Measurements from ENCODE around the gene IL26. TPM values are rescaled to one million over a fixed set of nuclear protein-coding genes. Genes with fewer than 3 reads are reported as not detected.

Gene IL26
- total RNA-seq, 1 experiment from 2014 or later = not detected

GRCh38 chr12:68157380-68157779 is 68.2 kb downstream of the IL26 start:
- Mint-ChIP-seq H3K9me3 (ENCODE audit: low read depth, unreplicated experiment) (no peaks in the 10 kb centered on the region), H3K36me3 (ENCODE audit: insufficient read depth, unreplicated experiment) (no peaks in the 10 kb centered on the region), H3K27me3 (ENCODE audit: unreplicated experiment) (peaks cover 52% of the 10 kb centered on the region), H3K4me3 (ENCODE audit: low read depth, unreplicated experiment) (no peak overlapping the region), H3K27ac (ENCODE audit: unreplicated experiment) (no peak overlapping the region), H3K4me1 (ENCODE audit: low read depth, unreplicated experiment) (no peaks in the 10 kb centered on the region)
- intact Hi-C loops (cut with micrococcal nuclease; ENCODE audit: unreplicated experiment) = loop anchor here (10.0 kb wide), 1 partner anchor 93 kb away; no protein-coding TSS in a partner anchor
- BruUV-seq (replicated peaks) = no TSS peak
- DNase-seq = no peak
- no peak for TF ChIP-seq CTCF (IDR thresholded peaks at IDR 0.05; ENCODE audit: unreplicated experiment)
- CTCF ChIA-PET = interaction anchor here (1.1 to 3.2 kb wide), 3 partner anchors 40 to 117 kb away, joined by 3 to 22 read pairs (median 3); no protein-coding TSS in a partner anchor

GRCh38 chr12:68156636-68157035 is 69.0 kb downstream of the IL26 start:
- H3K27ac Mint-ChIP-seq (ENCODE audit: unreplicated experiment) = no peak overlapping the region
- H3K36me3 Mint-ChIP-seq (ENCODE audit: insufficient read depth, unreplicated experiment) = no peaks in the 10 kb centered on the region
- no peaks in the 10 kb centered on the region for H3K9me3 Mint-ChIP-seq (ENCODE audit: low read depth, unreplicated experiment)
- CTCF ChIA-PET = interaction anchor here (0.5 to 3.2 kb wide), 4 partner anchors 15 to 960 kb away, joined by 3 to 22 read pairs (median 7); no protein-coding TSS in a partner anchor
- intact Hi-C loops (cut with micrococcal nuclease; ENCODE audit: unreplicated experiment) = loop anchor here (10.0 kb wide), 1 partner anchor 92 kb away; no protein-coding TSS in a partner anchor
- H3K27me3 Mint-ChIP-seq (ENCODE audit: unreplicated experiment) = peaks cover 59% of the 10 kb centered on the region
- H3K4me3 Mint-ChIP-seq (ENCODE audit: low read depth, unreplicated experiment) = no peak overlapping the region
- H3K4me1 Mint-ChIP-seq (ENCODE audit: low read depth, unreplicated experiment) = no peaks in the 10 kb centered on the region
- DNase-seq = no peak
- TF ChIP-seq CTCF (IDR thresholded peaks at IDR 0.05; ENCODE audit: unreplicated experiment) = no peak
- BruUV-seq (replicated peaks) = no TSS peak

- Mint-ChIP-seq H3K27ac (ENCODE audit: unreplicated experiment) (no peak overlapping the region), H3K4me1 (ENCODE audit: low read depth, unreplicated experiment) (no peaks in the 10 kb centered on the region), H3K27me3 (ENCODE audit: unreplicated experiment) (peaks cover 72% of the 10 kb centered on the region), H3K4me3 (ENCODE audit: low read depth, unreplicated experiment) (no peak overlapping the region), H3K36me3 (ENCODE audit: insufficient read depth, unreplicated experiment) (no peaks in the 10 kb centered on the region), H3K9me3 (ENCODE audit: low read depth, unreplicated experiment) (no peaks in the 10 kb centered on the region)
- intact Hi-C loops (cut with micrococcal nuclease; ENCODE audit: unreplicated experiment) = loop anchor here (10.0 kb wide), 1 partner anchor 90 kb away; no protein-coding TSS in a partner anchor
- no peak for TF ChIP-seq CTCF (IDR thresholded peaks at IDR 0.05; ENCODE audit: unreplicated experiment)
- no peak for DNase-seq
- BruUV-seq (replicated peaks) = no TSS peak
- CTCF ChIA-PET = no interaction called here
Measured at GRCh38 chr12:68154779-68155178, 70.8 kb downstream of the IL26 start.

Other genes starting within 250 kb of the IL26 start
- not detected in 2 replicates for gene IFNG-AS1, start 236.4 kb downstream of the IL26 start, total RNA-seq (2022)
- gene IFNG, start 66.1 kb downstream of the IL26 start, total RNA-seq (2022) = not detected in 2 replicates
- gene IL22, start 27.8 kb upstream of the IL26 start, total RNA-seq (2022) = not detected in 2 replicates
- gene MDM1, start 106.6 kb upstream of the IL26 start, total RNA-seq (2022) = 22.7 and 23.0 TPM in 2 replicates